B cell (primary cell): ENCODE measurements around the gene PCDH9. TPM values are rescaled to one million over a fixed set of nuclear protein-coding genes. Genes with fewer than 3 reads are reported as not detected.

Source experiments
- ATAC-seq: fragments of 200-7000 bp; cut with Tn5 transposase; one replicate; pipeline ENCODE4 v1.10.0; 2021; ENCODE audit warnings: low read depth, mild to moderate bottlenecking, moderate number of reproducible peaks, moderate library complexity
- CTCF ChIA-PET: fragments of 350-600 bp; sonication (Branson Sonifier 250); formaldehyde crosslinking; loops from one replicate; lab custom pipeline; 2021; ENCODE audit warnings: antibody characterized with exemption, inconsistent platforms; lab: Charles Lee
- POLR2A ChIA-PET: fragments of 350-600 bp; sonication (Branson Sonifier 250); formaldehyde crosslinking; loops from one replicate; lab custom pipeline; 2021; ENCODE audit warnings: antibody characterized with exemption; lab: Charles Lee
- DNase-seq: peaks from one replicate; pipeline ENCODE4 v3.0.0; 2013
- H2AFZ ChIP-seq: 2 replicates; pipeline ENCODE4 v1.6.1; 2012; ENCODE audit warnings: mild to moderate bottlenecking, low read depth, low read length; ENCODE audit not compliant: insufficient read depth, poor library complexity, severe bottlenecking
- H3K27ac ChIP-seq, 2 donors: 1 replicate in 1 of 2; 2 replicates in 1 of 2; pipeline ENCODE4 v1.5.1; 2012 to 2013; ENCODE audit warnings: low read length in 2 of 2, mild to moderate bottlenecking in 2 of 2, moderate library complexity in 1 of 2
- H3K27me3 ChIP-seq, 4 experiments: fragments of 200-600 bp in 1 of 4; sonication (generic) in 1 of 4; replicated peaks in 1 of 4; 1 replicate in 2 of 4; 2 replicates in 2 of 4; pipeline versions ENCODE4 v1.6.1 to v1.7.0; 2013 to 2016; ENCODE audit warnings: low read length in 3 of 4, mild to moderate bottlenecking in 2 of 4, mixed read lengths in 1 of 4, moderate library complexity in 1 of 4; ENCODE audit not compliant: insufficient read depth in 4 of 4, control insufficient read depth in 3 of 4; ENCODE audit errors: control extremely low read depth in 1 of 4
- H3K36me3 ChIP-seq, 2 experiments: replicated peaks in 1 of 2; 1 replicate in 1 of 2; 2 replicates in 1 of 2; pipeline versions ENCODE4 v1.6.1 to v1.7.1; 2013; ENCODE audit warnings: low read length in 1 of 2; ENCODE audit not compliant: insufficient read depth in 2 of 2, control insufficient read depth in 1 of 2; ENCODE audit errors: control extremely low read depth in 1 of 2, extremely low read depth in 1 of 2
- H3K4me1 ChIP-seq, 2 donors: fragments of 200-600 bp in 1 of 2; sonication (generic) in 1 of 2; 1 replicate in 1 of 2; 2 replicates in 1 of 2; pipeline versions ENCODE4 v1.5.1 to v1.6.1; 2013 to 2017; ENCODE audit warnings: low read length in 2 of 2; ENCODE audit not compliant: control insufficient read depth in 2 of 2, insufficient read depth in 2 of 2
- H3K4me2 ChIP-seq: replicated peaks from 2 replicates; pipeline ENCODE3; 2012; ENCODE audit warnings: mild to moderate bottlenecking, low read depth, low read length; ENCODE audit not compliant: poor library complexity, severe bottlenecking
- H3K4me3 ChIP-seq, 5 experiments: fragments of 200-600 bp in 1 of 5; sonication (generic) in 1 of 5; 1 replicate in 3 of 5; 2 replicates in 2 of 5; pipeline versions ENCODE4 v1.5.1 to v1.7.0; 2011 to 2016; ENCODE audit warnings: low read length in 4 of 5, mild to moderate bottlenecking in 4 of 5, low read depth in 2 of 5, control low read depth in 1 of 5, moderate library complexity in 1 of 5; ENCODE audit not compliant: insufficient read depth in 1 of 5; ENCODE audit errors: control extremely low read depth in 1 of 5, extremely low read depth in 1 of 5
- H3K79me2 ChIP-seq: fragments of 200-600 bp; sonication (generic); one replicate; pipeline ENCODE4 v1.6.0; 2016; ENCODE audit warnings: low read length; ENCODE audit not compliant: control insufficient read depth, insufficient read depth
- H3K9ac ChIP-seq: fragments of 200-600 bp; sonication (generic); 2 replicates; pipeline ENCODE4 v1.6.1; 2017; ENCODE audit warnings: mild to moderate bottlenecking, low read length, moderate library complexity
- H3K9me3 ChIP-seq, 3 donors: one replicate each; pipeline versions ENCODE4 v1.6.1 to v1.7.1; 2013; ENCODE audit warnings: low read length in 2 of 3; ENCODE audit not compliant: control insufficient read depth in 2 of 3, insufficient read depth in 1 of 3; ENCODE audit errors: control extremely low read depth in 1 of 3
- H4K20me1 ChIP-seq: 2 replicates; pipeline ENCODE4 v1.6.0; 2012; ENCODE audit warnings: mild to moderate bottlenecking, low read length; ENCODE audit not compliant: insufficient read depth, control insufficient read depth, poor library complexity, severe bottlenecking
- H3K27ac Mint-ChIP-seq: one replicate; pipeline ENCODE4 v1.8.0; 2021; ENCODE audit warnings: mixed read lengths
- H3K27me3 Mint-ChIP-seq: one replicate; pipeline ENCODE4 v1.8.0; 2021; ENCODE audit warnings: mixed read lengths
- H3K4me1 Mint-ChIP-seq: one replicate; pipeline ENCODE4 v1.8.0; 2021; ENCODE audit warnings: mixed read lengths
- H3K4me3 Mint-ChIP-seq: one replicate; pipeline ENCODE4 v1.8.0; 2021; ENCODE audit warnings: mixed read lengths
- H3K9me3 Mint-ChIP-seq: one replicate; pipeline ENCODE4 v1.8.0; 2022; ENCODE audit warnings: mixed read lengths; ENCODE audit not compliant: insufficient read depth
- CTCF ChIP-seq: fragments of 200-600 bp; IDR thresholded peaks from one replicate; pipeline ENCODE4 v1.8.0; 2022; ENCODE audit warnings: antibody characterized with exemption, mild to moderate bottlenecking
- EZH2 ChIP-seq: IDR thresholded peaks from 2 replicates; pipeline ENCODE4 v1.6.1; 2012; ENCODE audit warnings: borderline replicate concordance, low read depth, mild to moderate bottlenecking, moderate library complexity, low read length; ENCODE audit not compliant: insufficient read depth, poor library complexity, severe bottlenecking
- WGBS: methylation state at CpG from one replicate; pipeline ENCODE4 v1.1.5; 2013; ENCODE audit warnings: missing lambda C conversion rate; ENCODE audit not compliant: insufficient coverage; 5-methylcytosine and 5-hydroxymethylcytosine counted together
- intact Hi-C: fragments of 100-400 bp; cut with micrococcal nuclease; formaldehyde crosslinking; loops from one replicate; pipeline ENCODE4 v1.10.0; 2022
- polyA plus RNA-seq: library from polyadenylated mRNA; depleted of rRNA; stranded (reverse); fragments of >200 nt; gene quantifications from 2 replicates; pipeline ENCODE4 v1.2.3, GENCODE V29; 2012
- total RNA-seq, 2 donors: library from RNA; stranded (reverse); fragments of 120-200 nt in 1 of 2; gene quantifications; 1 replicate in 1 of 2; 2 replicates in 1 of 2; pipeline versions ENCODE4 v1.2.3 to v1.2.4, GENCODE V29; 2013 to 2022

The PCDH9 gene
- total and polyA plus RNA-seq, 2 donors (not counting 1 experiment from before 2014, with no cell fraction given) = 13.1 to 21.8 TPM

- Histone ChIP-seq H3K79me2 (no peaks in the 10 kb centered on the region), H3K36me3 (no peaks in the 10 kb centered on the region), H3K4me3 (no peak overlapping the region), H3K9ac (no peak overlapping the region), H2AFZ (no peak overlapping the region), H3K9me3 (no peaks in the 10 kb centered on the region), H3K27me3 (no peaks in the 10 kb centered on the region), H3K27ac (no peak overlapping the region), H4K20me1 (no peaks in the 10 kb centered on the region), H3K4me2 (no peak overlapping the region), H3K4me1 (peaks cover 3 to 15% of the 10 kb centered on the region in 2 donors)
- Mint-ChIP-seq H3K9me3 (no peaks in the 10 kb centered on the region), H3K27me3 (no peaks in the 10 kb centered on the region), H3K27ac (peak overlapping the region; percentile 34), H3K4me1 (peaks cover 21% of the 10 kb centered on the region), H3K4me3 (no peak overlapping the region)
- intact Hi-C loops = no loop called here
- ChIA-PET POLR2A (no interaction called here), CTCF (no interaction called here)
- WGBS = 63% methylated on average over 3 of the region's 3 CpGs
- ATAC-seq = no peak
- DNase-seq = no peak
- TF ChIP-seq EZH2 (no peak), CTCF (no peak)
These were observed 211.4 kb downstream of the PCDH9 start for GRCh38 chr13:67018775-67019174.

DNA sequence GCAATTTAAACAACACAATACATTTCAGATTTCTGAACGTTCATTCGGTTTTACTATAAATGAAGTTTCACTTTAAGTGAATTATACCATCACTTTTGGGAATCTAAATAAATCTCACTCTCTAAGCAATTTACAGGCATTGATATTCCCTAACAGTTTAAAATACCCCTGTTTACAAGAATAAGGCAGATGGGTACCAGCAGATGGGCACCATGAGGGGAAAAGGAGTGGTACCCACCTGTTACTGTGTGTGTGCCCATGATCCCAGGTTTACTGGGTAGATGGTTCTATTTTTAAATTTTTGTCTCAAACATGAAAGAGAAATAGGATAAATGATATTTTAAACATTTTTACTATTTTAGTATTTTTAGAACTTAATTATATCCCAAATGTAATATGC, 212.9 kb downstream of the PCDH9 start:
- no peak overlapping the region for H3K9ac ChIP-seq
- H2AFZ ChIP-seq = no peak overlapping the region
- peaks cover 0 to 4% of the 10 kb centered on the region in 2 donors for H3K4me1 ChIP-seq
- H3K4me3 Mint-ChIP-seq = no peak overlapping the region
- peaks cover 9% of the 10 kb centered on the region for H3K4me1 Mint-ChIP-seq
- intact Hi-C loops = no loop called here
- no peak overlapping the region for H3K4me3 ChIP-seq
- ChIA-PET POLR2A (no interaction called here), CTCF (no interaction called here)
- no peak for ATAC-seq
- no peak overlapping the region for H3K27ac ChIP-seq
- H3K27ac Mint-ChIP-seq = no peak overlapping the region
- TF ChIP-seq EZH2 = no peak
- TF ChIP-seq CTCF = no peak
- H3K9me3 Mint-ChIP-seq = no peaks in the 10 kb centered on the region
- H3K27me3 Mint-ChIP-seq = no peaks in the 10 kb centered on the region
- no peaks in the 10 kb centered on the region for H3K9me3 ChIP-seq
- WGBS = no CpG with 5 or more reads among the region's 2 CpGs
- H4K20me1 ChIP-seq = no peaks in the 10 kb centered on the region
- DNase-seq = no peak
- H3K79me2 ChIP-seq = no peaks in the 10 kb centered on the region
- H3K27me3 ChIP-seq = no peaks in the 10 kb centered on the region
- no peaks in the 10 kb centered on the region for H3K36me3 ChIP-seq
- H3K4me2 ChIP-seq = no peak overlapping the region
